ENCODE results near the gene CAB39L. TPM values are rescaled to one million over a fixed set of nuclear protein-coding genes. Genes with fewer than 3 reads are reported as not detected.

Gene CAB39L
- total RNA-seq, 1 experiment from 2014 or later: 3.6 TPM

DNA sequence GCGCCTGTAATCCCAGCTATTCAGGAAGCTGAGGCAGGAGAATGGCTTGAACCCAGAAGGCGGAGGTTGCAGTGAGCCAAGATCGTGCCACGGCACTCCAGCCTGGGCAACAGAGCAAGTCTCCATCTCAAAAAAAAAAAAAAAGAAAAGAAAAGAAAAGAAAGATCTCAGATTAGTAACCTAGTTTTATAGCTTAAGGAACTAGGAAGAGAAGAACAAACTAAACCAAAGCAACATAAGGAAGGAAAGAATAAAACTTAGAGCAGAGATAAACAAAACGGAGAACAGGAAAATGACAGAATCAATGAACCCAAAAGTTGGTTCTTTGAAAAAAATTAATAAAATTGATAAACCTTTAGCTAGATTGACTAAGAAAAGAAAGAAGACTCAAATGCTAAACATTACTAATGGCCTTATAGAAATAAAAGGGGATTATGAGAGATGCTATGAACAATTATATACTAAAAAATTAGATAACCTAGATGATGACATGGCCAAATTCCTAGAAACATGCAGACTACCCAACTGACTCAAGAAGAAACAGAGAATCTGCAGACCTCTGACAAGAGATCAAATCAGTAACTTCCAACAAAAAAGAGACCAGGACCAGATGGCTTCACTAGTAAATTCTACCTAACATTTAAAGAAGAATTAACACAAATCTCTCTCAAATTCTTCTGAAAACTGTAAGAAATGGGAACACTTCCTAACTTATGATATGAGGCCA, 127.9 kb downstream of the CAB39L start:
- no peaks in the 10 kb centered on the region for H3K27me3 ChIP-seq (replicated peaks; ENCODE audit: insufficient read depth, low read depth, low read length, poor library complexity)
- BruUV-seq (replicated peaks): no TSS peak
- H3K9me3 ChIP-seq (ENCODE audit: low read depth, low read length, poor library complexity, severe bottlenecking): no peaks in the 10 kb centered on the region
- POLR2A ChIA-PET (ENCODE audit: low non-redundant PET): no interaction called here
- TF ChIP-seq EZH2 (IDR thresholded peaks at IDR 0.05; ENCODE audit: borderline replicate concordance, low read depth, low read length, poor library complexity, severe bottlenecking): no peak
- TF ChIP-seq, protein P1, sequence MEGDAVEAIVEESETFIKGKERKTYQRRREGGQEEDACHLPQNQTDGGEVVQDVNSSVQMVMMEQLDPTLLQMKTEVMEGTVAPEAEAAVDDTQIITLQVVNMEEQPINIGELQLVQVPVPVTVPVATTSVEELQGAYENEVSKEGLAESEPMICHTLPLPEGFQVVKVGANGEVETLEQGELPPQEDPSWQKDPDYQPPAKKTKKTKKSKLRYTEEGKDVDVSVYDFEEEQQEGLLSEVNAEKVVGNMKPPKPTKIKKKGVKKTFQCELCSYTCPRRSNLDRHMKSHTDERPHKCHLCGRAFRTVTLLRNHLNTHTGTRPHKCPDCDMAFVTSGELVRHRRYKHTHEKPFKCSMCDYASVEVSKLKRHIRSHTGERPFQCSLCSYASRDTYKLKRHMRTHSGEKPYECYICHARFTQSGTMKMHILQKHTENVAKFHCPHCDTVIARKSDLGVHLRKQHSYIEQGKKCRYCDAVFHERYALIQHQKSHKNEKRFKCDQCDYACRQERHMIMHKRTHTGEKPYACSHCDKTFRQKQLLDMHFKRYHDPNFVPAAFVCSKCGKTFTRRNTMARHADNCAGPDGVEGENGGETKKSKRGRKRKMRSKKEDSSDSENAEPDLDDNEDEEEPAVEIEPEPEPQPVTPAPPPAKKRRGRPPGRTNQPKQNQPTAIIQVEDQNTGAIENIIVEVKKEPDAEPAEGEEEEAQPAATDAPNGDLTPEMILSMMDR (conservative IDR thresholded peaks at IDR 0.05; ENCODE audit: low read depth, low read length): no peak
- CTCF ChIA-PET: no interaction called here
- H3K27ac ChIP-seq (ENCODE audit: low read depth, low read length, poor library complexity, severe bottlenecking): no peak overlapping the region
- intact Hi-C loops (cut with micrococcal nuclease; ENCODE audit: unreplicated experiment): no loop called here
- H3K4me3 ChIP-seq (ENCODE audit: low read depth, low read length, poor library complexity, severe bottlenecking): no peak overlapping the region
- H3K4me1 ChIP-seq (ENCODE audit: insufficient read depth, low read length, poor library complexity, severe bottlenecking): peaks cover 5% of the 10 kb centered on the region
- no peaks in the 10 kb centered on the region for H3K36me3 ChIP-seq (ENCODE audit: insufficient read depth, low read length, poor library complexity, severe bottlenecking)
- no peak for DNase-seq (ENCODE audit: low spot score)

DNA sequence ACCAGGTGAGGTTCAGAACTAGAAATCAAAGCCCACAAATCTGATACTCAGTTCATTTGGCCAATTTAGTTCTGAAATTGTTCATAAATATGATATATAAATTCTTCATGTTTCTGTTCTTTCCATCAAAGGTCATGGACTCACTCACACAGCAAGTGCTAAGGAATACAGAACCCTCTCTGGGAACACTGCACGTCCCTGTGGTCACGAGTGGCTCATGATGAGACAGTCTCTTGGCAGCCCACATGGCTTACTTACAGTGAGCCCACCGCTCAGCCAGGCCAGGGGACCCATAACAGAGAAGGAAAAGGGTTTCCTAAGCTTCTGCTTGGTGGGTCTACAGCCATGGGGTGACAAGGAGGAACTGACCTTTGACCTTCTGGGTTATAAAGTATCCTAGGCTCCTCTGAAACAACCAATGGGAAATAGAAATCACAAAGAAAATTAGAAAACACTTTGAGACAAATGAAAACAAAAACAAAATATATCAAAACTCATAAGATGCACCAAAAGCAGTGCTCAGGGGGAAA, 128.8 kb downstream of the CAB39L start:
- ChIA-PET CTCF (no interaction called here), POLR2A (ENCODE audit: low non-redundant PET) (no interaction called here)
- Histone ChIP-seq H3K4me1 (ENCODE audit: insufficient read depth, low read length, poor library complexity, severe bottlenecking) (peaks cover 5% of the 10 kb centered on the region), H3K9me3 (ENCODE audit: low read depth, low read length, poor library complexity, severe bottlenecking) (no peaks in the 10 kb centered on the region), H3K27ac (ENCODE audit: low read depth, low read length, poor library complexity, severe bottlenecking) (no peak overlapping the region), H3K4me3 (ENCODE audit: low read depth, low read length, poor library complexity, severe bottlenecking) (no peak overlapping the region), H3K36me3 (ENCODE audit: insufficient read depth, low read length, poor library complexity, severe bottlenecking) (no peaks in the 10 kb centered on the region), H3K27me3 (replicated peaks; ENCODE audit: insufficient read depth, low read depth, low read length, poor library complexity) (no peaks in the 10 kb centered on the region)
- TF ChIP-seq EZH2 (IDR thresholded peaks at IDR 0.05; ENCODE audit: borderline replicate concordance, low read depth, low read length, poor library complexity, severe bottlenecking): no peak
- TF ChIP-seq, protein P1 (conservative IDR thresholded peaks at IDR 0.05; ENCODE audit: low read depth, low read length): no peak
- intact Hi-C loops (cut with micrococcal nuclease; ENCODE audit: unreplicated experiment): no loop called here
- no peak for DNase-seq (ENCODE audit: low spot score)
- no TSS peak for BruUV-seq (replicated peaks)

DNA sequence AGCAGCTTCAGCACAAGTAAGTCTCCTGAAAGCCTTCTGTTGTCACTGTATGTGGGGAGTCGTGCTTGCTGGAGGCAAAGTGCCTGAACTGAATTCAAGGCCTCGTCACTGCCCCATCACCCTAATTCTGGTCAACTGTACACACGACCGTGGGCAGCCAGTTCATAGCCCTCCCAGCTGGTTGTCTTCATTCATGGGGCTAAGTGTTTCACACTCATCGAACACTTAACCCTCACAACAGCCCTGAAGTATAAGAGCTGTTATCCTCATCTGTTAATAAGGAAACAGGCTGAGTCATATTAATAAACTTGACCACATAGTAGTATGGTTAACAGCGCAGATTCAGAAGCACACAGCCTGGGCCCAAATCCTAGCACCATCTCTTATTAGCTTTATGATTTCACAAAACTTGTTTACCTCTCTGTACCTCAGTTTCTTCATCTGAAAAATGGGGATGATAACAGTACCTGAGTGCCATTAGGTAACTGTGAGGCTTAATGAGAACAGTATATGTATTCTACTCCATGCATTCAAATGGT, 129.5 kb downstream of the CAB39L start:
- H3K4me3 ChIP-seq (ENCODE audit: low read depth, low read length, poor library complexity, severe bottlenecking): no peak overlapping the region
- ChIA-PET POLR2A (ENCODE audit: low non-redundant PET) (no interaction called here), CTCF (no interaction called here)
- no peaks in the 10 kb centered on the region for H3K27me3 ChIP-seq (replicated peaks; ENCODE audit: insufficient read depth, low read depth, low read length, poor library complexity)
- no peak overlapping the region for H3K27ac ChIP-seq (ENCODE audit: low read depth, low read length, poor library complexity, severe bottlenecking)
- peaks cover 5% of the 10 kb centered on the region for H3K4me1 ChIP-seq (ENCODE audit: insufficient read depth, low read length, poor library complexity, severe bottlenecking)
- TF ChIP-seq, protein P1 (conservative IDR thresholded peaks at IDR 0.05; ENCODE audit: low read depth, low read length): no peak
- TF ChIP-seq EZH2 (IDR thresholded peaks at IDR 0.05; ENCODE audit: borderline replicate concordance, low read depth, low read length, poor library complexity, severe bottlenecking): no peak
- H3K36me3 ChIP-seq (ENCODE audit: insufficient read depth, low read length, poor library complexity, severe bottlenecking): no peaks in the 10 kb centered on the region
- H3K9me3 ChIP-seq (ENCODE audit: low read depth, low read length, poor library complexity, severe bottlenecking): no peaks in the 10 kb centered on the region
- intact Hi-C loops (cut with micrococcal nuclease; ENCODE audit: unreplicated experiment): no loop called here
- no peak for DNase-seq (ENCODE audit: low spot score)
- no TSS peak for BruUV-seq (replicated peaks)
